Fibroblast of lung (primary cell): ENCODE data around the gene MSN. TPM values are rescaled to one million over a fixed set of nuclear protein-coding genes. Genes with fewer than 3 reads are reported as not detected.

Experiments used
- DNase-seq, 2 donors: peaks; one replicate each; pipeline versions ENCODE4 v3.0.0 to v3.0.0-alpha.2; 2010; ENCODE audit warnings: low read depth in 2 of 2
- H2AFZ ChIP-seq: 2 replicates; pipeline ENCODE4 v1.5.1; 2012; ENCODE audit warnings: low read length, control low read depth, inconsistent platforms
- H3K27ac ChIP-seq: 2 replicates; pipeline ENCODE4 v1.5.1; 2011; ENCODE audit warnings: low read length, control low read depth; ENCODE audit not compliant: insufficient read depth
- H3K27me3 ChIP-seq: 2 replicates; pipeline ENCODE4 v1.5.1; 2011; ENCODE audit warnings: mild to moderate bottlenecking, low read length; ENCODE audit not compliant: control insufficient read depth, insufficient read depth
- H3K36me3 ChIP-seq: 2 replicates; pipeline ENCODE4 v1.5.1; 2011; ENCODE audit warnings: low read length; ENCODE audit not compliant: control insufficient read depth, insufficient read depth
- H3K4me1 ChIP-seq: 2 replicates; pipeline ENCODE4 v1.5.1; 2011; ENCODE audit warnings: low read length; ENCODE audit not compliant: control insufficient read depth, insufficient read depth; ENCODE audit errors: extremely low read depth
- H3K4me2 ChIP-seq: 2 replicates; pipeline ENCODE4 v1.5.1; 2011; ENCODE audit warnings: low read length, control low read depth; ENCODE audit not compliant: insufficient read depth; ENCODE audit errors: extremely low read depth
- H3K4me3 ChIP-seq, 4 experiments: fragments of 200-600 bp in 1 of 4; sonication (generic) in 1 of 4; replicated peaks in 1 of 4; 2 replicates each; pipeline ENCODE4 v1.5.1; 2011 to 2016; ENCODE audit warnings: low read length in 4 of 4, low read depth in 3 of 4, mild to moderate bottlenecking in 3 of 4, control low read depth in 2 of 4, inconsistent platforms in 1 of 4, mixed read lengths in 1 of 4; ENCODE audit not compliant: insufficient read depth in 1 of 4; ENCODE audit errors: control extremely low read depth in 1 of 4
- H3K79me2 ChIP-seq: 2 replicates; pipeline ENCODE4 v1.5.1; 2012; ENCODE audit warnings: mild to moderate bottlenecking, low read length, inconsistent platforms; ENCODE audit not compliant: control insufficient read depth, insufficient read depth
- H3K9ac ChIP-seq: 2 replicates; pipeline ENCODE4 v1.5.1; 2011; ENCODE audit warnings: mild to moderate bottlenecking, low read length, control low read depth; ENCODE audit not compliant: insufficient read depth
- H3K9me3 ChIP-seq: 2 replicates; pipeline ENCODE4 v1.5.1; 2012; ENCODE audit warnings: low read depth, low read length; ENCODE audit not compliant: control insufficient read depth, insufficient read depth
- H4K20me1 ChIP-seq: 2 replicates; pipeline ENCODE4 v1.5.1; 2011; ENCODE audit warnings: low read length; ENCODE audit not compliant: control insufficient read depth, insufficient read depth; ENCODE audit errors: extremely low read depth
- EZH2 ChIP-seq: IDR thresholded peaks from 2 replicates; pipeline ENCODE4 v1.5.1; 2012; ENCODE audit warnings: low read length, control low read depth, mild to moderate bottlenecking; ENCODE audit errors: missing control alignments
- polyA plus RNA-seq, 2 donors: library from polyadenylated mRNA; depleted of rRNA in 1 of 2; stranded (reverse) in 1 of 2; unstranded in 1 of 2; fragments of >200 nt; gene quantifications; 2 replicates each; pipeline ENCODE4 v1.2.1, GENCODE V29; 2011 to 2012; ENCODE audit warnings: missing spikeins in 1 of 2
- total RNA-seq: library from RNA; depleted of rRNA; stranded (reverse); fragments of >200 nt; gene quantifications from 2 replicates; pipeline ENCODE4 v1.2.1, GENCODE V29; 2014
- TF ChIP-seq, protein P1 (sequence below), 2 donors: IDR thresholded peaks in 1 of 2; conservative IDR thresholded peaks in 1 of 2; 1 replicate in 1 of 2; 2 replicates in 1 of 2; pipeline ENCODE4 v1.5.1; 2011 to 2012; ENCODE audit warnings: low read length in 2 of 2, control low read depth in 1 of 2, inconsistent platforms in 1 of 2, low read depth in 1 of 2, mild to moderate bottlenecking in 1 of 2

MSN gene
- total and polyA plus RNA-seq, 2 donors (not counting 1 experiment from before 2014, with no cell fraction given) = 148 to 488 TPM

DNA sequence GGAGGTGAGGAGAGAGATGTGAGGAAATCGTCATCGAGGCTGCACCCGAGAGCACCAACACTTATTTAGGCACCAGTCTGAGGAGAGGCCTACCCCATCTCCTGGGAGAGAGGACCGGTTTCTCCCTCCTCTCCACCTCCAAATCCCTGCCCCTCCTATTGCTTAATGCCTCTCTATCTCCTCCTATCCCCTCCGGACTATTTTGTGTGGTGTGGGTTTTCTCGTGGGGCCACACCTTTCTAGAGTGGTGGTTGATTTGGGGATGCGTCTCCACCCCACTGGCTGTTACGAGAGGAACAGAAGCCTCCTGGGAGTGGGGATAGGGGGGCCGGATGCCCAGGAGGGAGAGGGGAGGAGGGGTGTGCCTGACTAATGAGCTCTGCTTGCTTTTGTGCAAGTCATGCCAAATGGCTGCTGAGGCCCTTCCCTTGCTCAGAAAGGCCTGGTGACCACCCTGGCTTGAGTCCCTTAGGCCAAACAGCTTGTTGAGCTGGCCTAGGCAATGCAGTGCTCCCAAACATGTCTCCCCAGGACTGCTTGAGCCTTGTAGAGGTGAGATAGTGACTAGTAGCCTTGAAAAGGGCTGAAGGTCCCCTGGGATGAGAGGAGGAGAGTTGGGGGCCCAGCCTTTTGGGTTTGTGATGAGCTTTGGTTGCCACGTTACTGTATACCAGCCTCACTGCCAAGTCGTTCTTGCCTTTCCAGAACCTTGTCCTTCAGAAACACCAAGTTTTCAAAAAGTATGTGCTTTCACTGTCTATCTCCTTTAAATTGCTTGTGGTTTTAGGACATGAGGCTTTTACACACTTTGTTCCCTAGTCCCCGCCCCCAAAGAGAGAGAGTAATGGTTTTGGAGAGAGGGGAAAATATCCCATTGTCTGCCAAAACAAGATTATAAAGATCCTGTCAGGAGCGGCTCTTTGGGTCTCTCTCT lies 1.2 kb downstream of the MSN start:
- H3K27me3 ChIP-seq = no peaks in the 10 kb centered on the region
- peaks cover 59% of the 10 kb centered on the region for H3K79me2 ChIP-seq
- peak overlapping the region; percentile 45 to 80 (median 66) for H3K4me3 ChIP-seq
- peak overlapping the region; percentile 95 for H3K27ac ChIP-seq
- peak overlapping the region; percentile 87 for H3K4me2 ChIP-seq
- peak overlapping the region; percentile 63 for H3K9ac ChIP-seq
- DNase-seq = peak; percentile 85 to 86
- no peak overlapping the region for H2AFZ ChIP-seq
- no peaks in the 10 kb centered on the region for H4K20me1 ChIP-seq
- no peaks in the 10 kb centered on the region for H3K36me3 ChIP-seq
- TF ChIP-seq, protein P1, sequence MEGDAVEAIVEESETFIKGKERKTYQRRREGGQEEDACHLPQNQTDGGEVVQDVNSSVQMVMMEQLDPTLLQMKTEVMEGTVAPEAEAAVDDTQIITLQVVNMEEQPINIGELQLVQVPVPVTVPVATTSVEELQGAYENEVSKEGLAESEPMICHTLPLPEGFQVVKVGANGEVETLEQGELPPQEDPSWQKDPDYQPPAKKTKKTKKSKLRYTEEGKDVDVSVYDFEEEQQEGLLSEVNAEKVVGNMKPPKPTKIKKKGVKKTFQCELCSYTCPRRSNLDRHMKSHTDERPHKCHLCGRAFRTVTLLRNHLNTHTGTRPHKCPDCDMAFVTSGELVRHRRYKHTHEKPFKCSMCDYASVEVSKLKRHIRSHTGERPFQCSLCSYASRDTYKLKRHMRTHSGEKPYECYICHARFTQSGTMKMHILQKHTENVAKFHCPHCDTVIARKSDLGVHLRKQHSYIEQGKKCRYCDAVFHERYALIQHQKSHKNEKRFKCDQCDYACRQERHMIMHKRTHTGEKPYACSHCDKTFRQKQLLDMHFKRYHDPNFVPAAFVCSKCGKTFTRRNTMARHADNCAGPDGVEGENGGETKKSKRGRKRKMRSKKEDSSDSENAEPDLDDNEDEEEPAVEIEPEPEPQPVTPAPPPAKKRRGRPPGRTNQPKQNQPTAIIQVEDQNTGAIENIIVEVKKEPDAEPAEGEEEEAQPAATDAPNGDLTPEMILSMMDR (conservative IDR thresholded peaks at IDR 0.05 in 1 of 2, IDR thresholded peaks at IDR 0.05 in 1 of 2; ENCODE audit: low read depth in 1 of 2, low read length in 2 of 2) = no peak
- no peak for TF ChIP-seq EZH2
- H3K4me1 ChIP-seq = peaks cover 6% of the 10 kb centered on the region
- H3K9me3 ChIP-seq = no peaks in the 10 kb centered on the region

DNA sequence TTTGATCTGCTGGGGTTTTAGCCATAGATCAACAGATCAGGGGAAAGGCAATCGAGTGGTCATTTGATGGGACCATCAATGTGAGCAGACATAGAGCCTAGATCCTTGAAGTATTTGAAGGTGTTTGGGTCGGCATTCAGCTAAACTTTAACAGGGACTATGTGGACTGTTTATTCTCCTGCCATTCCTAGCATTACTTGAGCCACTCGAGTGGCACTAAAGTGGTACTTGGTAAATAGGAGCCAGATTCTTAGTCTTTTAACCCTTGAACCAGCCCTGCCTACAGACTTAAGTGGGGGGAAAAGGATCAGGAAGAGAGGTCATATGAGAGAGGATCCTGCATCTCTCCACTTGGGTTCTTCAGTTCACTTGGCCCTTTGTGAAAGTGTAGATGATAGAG lies 3.8 kb downstream of the MSN start:
- Histone ChIP-seq H3K27ac (peak overlapping the region; percentile 58), H3K4me3 (peak overlapping the region; percentile 18 to 37 (median 26)), H2AFZ (no peak overlapping the region), H3K27me3 (no peaks in the 10 kb centered on the region), H3K36me3 (no peaks in the 10 kb centered on the region), H3K9me3 (no peaks in the 10 kb centered on the region), H3K79me2 (peaks cover 84% of the 10 kb centered on the region), H3K9ac (no peak overlapping the region), H3K4me2 (peak overlapping the region; percentile 75), H4K20me1 (no peaks in the 10 kb centered on the region), H3K4me1 (peaks cover 7% of the 10 kb centered on the region)
- no peak for DNase-seq
- no peak for TF ChIP-seq EZH2
- TF ChIP-seq, protein P1 (conservative IDR thresholded peaks at IDR 0.05 in 1 of 2, IDR thresholded peaks at IDR 0.05 in 1 of 2; ENCODE audit: low read depth in 1 of 2, low read length in 2 of 2) = no peak

DNA sequence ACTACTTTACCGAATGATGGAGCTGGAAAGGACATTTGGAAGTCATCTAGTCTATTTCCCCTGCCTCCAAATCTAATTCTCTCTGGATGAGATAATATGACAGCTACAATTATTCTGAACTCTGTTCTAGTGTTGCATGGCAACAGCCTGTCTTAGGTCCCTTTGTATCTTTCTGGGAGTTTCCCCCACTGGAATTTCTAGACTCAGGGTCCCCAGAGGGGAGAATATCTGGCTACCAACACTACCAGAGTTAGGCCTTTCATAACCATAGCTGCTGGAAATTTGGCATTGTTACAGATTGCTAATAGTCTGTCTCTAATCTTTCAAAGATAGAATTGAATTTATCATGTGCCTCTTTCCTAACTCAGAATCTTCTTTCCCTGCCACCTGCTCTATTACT lies 4.5 kb downstream of the MSN start:
- Histone ChIP-seq H2AFZ (no peak overlapping the region), H3K79me2 (peaks cover 90% of the 10 kb centered on the region), H3K4me2 (peak overlapping the region; percentile 75), H3K4me3 (peak overlapping the region in 1 of 4 experiments; percentile 37), H3K9me3 (no peaks in the 10 kb centered on the region), H4K20me1 (no peaks in the 10 kb centered on the region), H3K36me3 (no peaks in the 10 kb centered on the region), H3K4me1 (peaks cover 8% of the 10 kb centered on the region), H3K27ac (peak overlapping the region; percentile 47), H3K27me3 (no peaks in the 10 kb centered on the region), H3K9ac (no peak overlapping the region)
- TF ChIP-seq EZH2 = no peak
- TF ChIP-seq, protein P1 (conservative IDR thresholded peaks at IDR 0.05 in 1 of 2, IDR thresholded peaks at IDR 0.05 in 1 of 2; ENCODE audit: low read depth in 1 of 2, low read length in 2 of 2) = no peak
- DNase-seq = no peak
